Measurements from ENCODE around the gene TSPAN4.

TSPAN4 gene

DNA sequence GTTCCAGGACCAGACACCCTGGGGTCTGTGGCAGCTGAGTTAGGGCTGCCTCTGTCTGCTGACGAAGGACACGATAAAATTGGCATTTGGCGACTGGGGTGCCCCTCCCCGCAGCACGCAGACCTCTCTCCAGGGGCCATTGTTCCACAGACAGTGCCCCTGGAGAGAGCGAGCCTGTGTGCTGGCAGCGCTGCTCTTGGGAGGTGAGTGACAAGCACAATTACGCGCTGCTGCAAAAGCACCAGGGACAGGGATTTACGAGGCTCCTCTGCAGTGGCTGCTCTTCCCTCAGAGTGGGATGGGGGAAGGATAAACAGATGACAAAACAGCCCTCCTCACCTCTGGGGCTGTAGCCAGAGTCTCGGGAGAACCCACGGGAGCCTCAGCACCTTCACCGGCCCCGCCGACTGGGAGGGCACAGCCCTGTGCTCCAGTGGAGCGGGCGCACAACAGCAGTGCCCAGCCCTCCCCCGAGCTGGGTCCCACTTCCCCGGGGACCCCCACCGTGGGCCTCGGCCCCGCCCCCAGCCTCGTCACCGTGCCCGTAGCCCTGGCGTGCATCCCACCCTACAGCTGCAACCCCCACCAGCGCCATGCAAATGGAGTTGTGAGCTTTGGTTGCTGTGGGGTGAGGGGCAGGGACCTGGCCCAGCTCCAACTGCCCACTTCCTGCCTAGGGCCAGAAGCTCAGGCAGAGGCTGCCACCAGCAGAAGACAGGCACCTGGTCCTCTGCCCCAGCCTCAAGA lies 48.3 kb downstream of the TSPAN4 start:
- TF ChIP-seq ZNF274 (IDR thresholded peaks at IDR 0.05; ENCODE audit: low read depth, low read length) = no peak
- no peak overlapping the region for H3K4me3 ChIP-seq (ENCODE audit: low read length)

GRCh38 chr11:893008-893654 lies 50.5 kb downstream of the TSPAN4 start:
- no peak for TF ChIP-seq ZNF274 (IDR thresholded peaks at IDR 0.05; ENCODE audit: low read depth, low read length)
- no peak overlapping the region for H3K4me3 ChIP-seq (ENCODE audit: low read length)

DNA sequence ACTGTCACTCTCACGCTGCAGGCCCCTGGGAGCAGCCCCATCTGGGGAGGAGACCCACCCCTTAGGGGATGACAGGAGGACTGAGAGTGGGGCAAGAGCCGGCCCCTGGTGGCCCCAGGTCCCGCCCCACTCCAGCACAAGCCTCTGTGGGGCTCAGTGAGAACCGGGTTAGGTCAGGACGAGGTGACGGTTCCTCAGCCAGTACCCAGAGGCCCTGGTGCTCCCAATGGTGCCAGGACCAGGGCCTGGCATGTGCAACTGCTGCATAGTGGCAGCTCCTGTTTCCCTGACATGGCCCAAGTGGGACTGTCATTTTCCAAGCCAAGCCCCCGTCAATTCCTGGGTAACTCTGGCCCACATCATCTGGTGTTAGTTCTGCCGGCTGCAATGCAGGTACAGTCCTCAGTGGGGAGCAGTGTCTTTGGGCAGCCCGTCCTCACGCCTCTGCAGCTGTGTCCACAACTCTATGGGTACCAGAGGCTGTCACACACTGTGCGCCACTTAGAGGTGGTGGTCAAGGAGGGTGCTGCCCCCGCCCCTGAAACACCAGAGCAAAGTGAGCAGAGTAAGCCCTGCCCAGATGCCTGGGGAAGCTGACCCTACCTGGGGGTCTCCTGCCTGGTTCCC lies 52.0 kb downstream of the TSPAN4 start:
- no peak for TF ChIP-seq ZNF274 (IDR thresholded peaks at IDR 0.05; ENCODE audit: low read depth, low read length)

DNA sequence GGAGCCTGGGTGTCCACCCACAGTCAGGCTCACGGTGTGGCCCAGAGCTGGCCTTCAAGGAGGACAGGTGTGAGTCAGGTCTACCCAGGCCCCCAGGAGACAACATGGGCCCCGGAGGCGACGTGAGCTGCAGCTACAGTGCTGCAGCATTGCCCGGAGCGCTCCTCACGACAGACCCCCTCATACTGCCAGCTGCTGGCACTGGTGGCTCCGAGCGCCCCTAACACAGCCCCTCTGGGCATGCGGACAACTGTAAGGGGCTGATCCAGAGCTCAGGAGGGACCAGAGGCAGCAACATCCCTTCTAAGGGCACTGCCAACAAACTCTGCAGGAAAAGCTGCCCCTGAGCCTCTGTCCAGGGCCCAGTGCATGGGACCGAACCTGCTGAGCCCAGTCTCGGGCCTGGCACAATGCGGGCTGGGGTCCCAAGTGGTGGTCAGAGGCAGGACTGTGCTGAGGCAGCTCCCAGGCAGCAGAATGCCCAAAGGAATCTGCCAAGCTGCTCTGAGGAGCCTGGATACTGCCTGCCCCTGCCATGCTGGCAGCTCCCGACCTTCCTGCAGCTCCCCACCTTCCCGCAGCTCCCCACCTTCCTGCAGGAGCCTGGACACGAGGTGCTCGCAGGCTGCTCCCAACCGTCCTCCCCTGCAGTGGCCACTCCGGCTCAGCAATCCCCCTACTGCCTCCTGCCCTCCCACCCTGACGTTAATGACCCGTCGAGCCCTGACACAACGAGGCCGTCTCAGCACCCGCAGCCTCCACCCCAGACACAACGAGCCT lies 52.9 kb downstream of the TSPAN4 start:
- no peak for TF ChIP-seq ZNF274 (IDR thresholded peaks at IDR 0.05; ENCODE audit: low read depth, low read length)
- H3K4me3 ChIP-seq (ENCODE audit: low read length) = no peak overlapping the region

More for the DNA sequence above, 52.0 kb downstream of the TSPAN4 start:
- H3K4me3 ChIP-seq (ENCODE audit: low read length) = no peak overlapping the region

DNA sequence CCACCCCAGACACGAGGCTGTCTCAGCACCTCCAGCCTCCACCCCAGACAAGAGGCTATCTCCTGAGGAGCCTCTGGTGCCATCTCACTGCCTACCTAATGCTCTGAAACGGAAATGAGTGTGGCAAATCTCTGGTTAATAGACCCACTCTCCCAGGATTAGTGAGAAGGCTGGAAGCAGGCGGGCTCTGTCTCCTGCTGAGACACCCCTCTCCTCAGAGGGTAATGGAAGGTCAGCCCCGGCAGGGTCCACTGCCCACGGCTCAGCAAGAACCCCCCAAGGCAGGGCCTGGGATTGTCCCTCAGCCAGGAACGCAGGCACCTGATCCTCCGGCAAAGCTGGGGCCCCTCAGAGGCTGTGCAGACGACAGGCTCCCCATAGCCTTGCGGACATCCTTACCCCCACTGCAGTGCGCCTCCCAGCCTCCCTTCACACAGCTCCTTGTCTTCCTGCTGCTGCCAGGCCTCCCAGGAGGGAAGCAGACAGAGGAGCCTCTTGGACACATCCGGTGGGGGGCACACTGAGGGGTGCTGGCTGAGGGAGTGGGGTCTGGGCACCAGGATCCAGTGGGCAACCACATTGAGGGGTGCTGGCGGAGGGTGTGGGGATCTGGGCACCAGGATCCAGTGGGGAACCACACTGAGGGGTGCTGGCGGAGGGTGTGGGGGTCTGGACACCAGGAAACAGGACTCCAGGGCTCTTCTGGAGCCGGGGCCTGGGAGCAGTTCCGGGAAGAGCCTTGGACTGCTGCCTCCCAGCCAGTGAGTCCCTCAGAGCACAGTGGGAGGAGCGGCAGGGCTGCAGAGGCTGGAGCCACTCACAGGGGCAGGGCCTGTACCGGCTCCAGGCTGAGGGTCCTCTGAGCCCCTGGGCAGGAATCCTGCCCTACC lies 54.8 kb downstream of the TSPAN4 start:
- no peak overlapping the region for H3K4me3 ChIP-seq (ENCODE audit: low read length)
- no peak for TF ChIP-seq ZNF274 (IDR thresholded peaks at IDR 0.05; ENCODE audit: low read depth, low read length)

GRCh38 chr11:898143-898511 lies 55.5 kb downstream of the TSPAN4 start:
- H3K4me3 ChIP-seq (ENCODE audit: low read length) = no peak overlapping the region
- no peak for TF ChIP-seq ZNF274 (IDR thresholded peaks at IDR 0.05; ENCODE audit: low read depth, low read length)

- TF ChIP-seq ZNF274 (IDR thresholded peaks at IDR 0.05; ENCODE audit: low read depth, low read length) = no peak
- H3K4me3 ChIP-seq (ENCODE audit: low read length) = no peak overlapping the region
Measured at GRCh38 chr11:898540-899190, 56.0 kb downstream of the TSPAN4 start.

DNA sequence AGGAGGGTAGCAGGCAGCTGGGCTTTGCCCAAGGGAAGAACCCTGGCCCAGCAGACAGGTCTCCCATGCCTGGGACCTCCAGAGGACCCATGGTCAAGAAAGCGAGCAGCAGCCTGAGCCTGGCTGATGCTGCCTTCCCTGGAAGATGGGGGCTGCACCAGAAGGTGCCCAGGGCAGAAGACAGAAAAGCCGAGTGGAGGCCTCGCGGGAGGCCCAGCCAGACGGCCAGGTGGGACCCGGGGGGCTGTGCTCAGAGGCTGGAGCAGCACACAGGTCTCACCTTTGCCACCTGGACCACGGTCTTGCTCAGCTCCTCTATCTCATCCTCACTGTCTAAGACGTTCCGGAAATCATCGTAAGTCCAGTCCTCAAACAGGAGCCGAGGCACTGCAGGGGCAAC lies 57.1 kb downstream of the TSPAN4 start:
- no peak for TF ChIP-seq ZNF274 (IDR thresholded peaks at IDR 0.05; ENCODE audit: low read depth, low read length)
- H3K4me3 ChIP-seq (ENCODE audit: low read length) = no peak overlapping the region

DNA sequence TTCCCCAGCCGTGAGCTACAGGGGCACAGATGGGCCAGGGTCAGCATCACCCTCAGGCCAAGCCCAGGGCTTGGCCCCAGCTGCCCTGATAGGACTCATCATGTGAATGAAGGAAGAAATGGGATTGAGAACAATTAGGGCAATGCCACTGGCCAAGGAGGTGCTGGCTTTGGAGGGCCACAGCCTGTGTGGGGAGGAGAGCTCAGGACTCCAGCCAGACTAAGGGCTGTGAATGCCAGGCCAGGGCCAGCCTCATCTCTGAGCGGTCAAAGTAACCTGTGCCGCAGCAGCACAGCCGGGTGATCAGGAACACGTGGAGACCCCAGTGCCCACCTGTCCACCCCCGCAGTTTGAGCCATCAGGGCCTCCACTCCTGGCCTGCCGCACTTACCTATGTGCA lies 57.9 kb downstream of the TSPAN4 start:
- no peak for TF ChIP-seq ZNF274 (IDR thresholded peaks at IDR 0.05; ENCODE audit: low read depth, low read length)
- H3K4me3 ChIP-seq (ENCODE audit: low read length) = no peak overlapping the region

- no peak for TF ChIP-seq ZNF274 (IDR thresholded peaks at IDR 0.05; ENCODE audit: low read depth, low read length)
- no peak overlapping the region for H3K4me3 ChIP-seq (ENCODE audit: low read length)
Measured at GRCh38 chr11:901452-902061, 58.9 kb downstream of the TSPAN4 start.

GRCh38 chr11:904380-904779 lies 61.7 kb downstream of the TSPAN4 start:
- TF ChIP-seq ZNF274 (IDR thresholded peaks at IDR 0.05; ENCODE audit: low read depth, low read length) = no peak
- no peak overlapping the region for H3K4me3 ChIP-seq (ENCODE audit: low read length)

GRCh38 chr11:905952-906351 lies 63.3 kb downstream of the TSPAN4 start:
- TF ChIP-seq ZNF274 (IDR thresholded peaks at IDR 0.05; ENCODE audit: low read depth, low read length) = no peak
- H3K4me3 ChIP-seq (ENCODE audit: low read length) = no peak overlapping the region

DNA sequence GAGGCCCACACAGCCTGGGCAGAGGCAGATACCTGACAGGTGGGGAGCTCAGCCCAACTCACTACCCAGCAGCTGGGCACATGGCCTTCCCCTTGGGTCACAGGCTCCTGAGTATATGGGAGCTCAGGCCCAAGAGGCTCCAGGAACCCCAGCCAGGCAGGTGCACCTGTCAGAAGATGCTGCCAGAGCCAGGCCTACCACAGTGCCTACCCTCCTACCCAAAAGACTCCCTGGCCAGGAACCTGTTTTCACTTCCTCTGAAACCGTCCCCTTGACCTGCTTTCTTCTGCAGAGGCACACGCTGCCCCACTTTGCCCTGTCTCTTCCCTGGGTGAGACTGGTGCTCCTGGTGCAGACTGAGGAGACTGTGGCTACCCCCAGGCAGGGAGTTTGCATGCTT lies 65.0 kb downstream of the TSPAN4 start:
- no peak for TF ChIP-seq ZNF274 (IDR thresholded peaks at IDR 0.05; ENCODE audit: low read depth, low read length)
- H3K4me3 ChIP-seq (ENCODE audit: low read length) = no peak overlapping the region
